ENCODE data around the gene NOTCH1. TPM values are rescaled to one million over a fixed set of nuclear protein-coding genes. Genes with fewer than 3 reads are reported as not detected.

The NOTCH1 gene
- total and polyA plus RNA-seq, 2 of the 4 experiments (the other 2 are of a cell fraction): 1.8 to 6.0 TPM

GRCh38 chr9:136562746-136563495 is 17.1 kb upstream of the NOTCH1 start:
- DNase-seq (no peak), ATAC-seq (ENCODE audit: low read depth) (no peak)
- intact Hi-C loops (cut with micrococcal nuclease) (no loop called here), in situ Hi-C loops (cut with MboI; ENCODE audit: low sequenced_read_pairs) (no loop called here), dilution Hi-C loops (cut with HindIII; ENCODE audit: low sequenced_read_pairs, unreplicated experiment) (no loop called here)
- Histone ChIP-seq H3K18ac (ENCODE audit: low read depth, low read length) (no peak overlapping the region), H3K9ac (ENCODE audit: low read depth, low read length) (no peak overlapping the region), H3K27me3 (ENCODE audit: control insufficient read depth, insufficient read depth, low read length) (no peaks in the 10 kb centered on the region), H4K20me1 (ENCODE audit: insufficient read depth, low read length) (no peaks in the 10 kb centered on the region), H3K56ac (ENCODE audit: extremely low read depth, insufficient read depth, low read length) (no peak overlapping the region), H3K79me1 (ENCODE audit: low read depth in 1 of 2, low read length in 2 of 2) (no peaks in the 10 kb centered on the region), H3K14ac (replicated peaks; ENCODE audit: low read depth, low read length) (no peak overlapping the region), H2AK9ac (replicated peaks; ENCODE audit: low read depth, low read length, poor library complexity) (peak overlapping the region; percentile 72), H3K4me2 (ENCODE audit: low read depth, low read length) (no peak overlapping the region), H2BK5ac (ENCODE audit: low read depth, low read length, poor library complexity, severe bottlenecking) (no peak overlapping the region), H4K8ac (ENCODE audit: low read depth in 2 of 2, low read length in 2 of 2) (no peak overlapping the region), H2AFZ (replicated peaks; ENCODE audit: low read length, poor library complexity) (peak overlapping the region; percentile 51), H2BK120ac (ENCODE audit: low read depth, low read length) (no peak overlapping the region), H3K36me3 (ENCODE audit: control insufficient read depth, insufficient read depth, low read length) (no peaks in the 10 kb centered on the region), H3K4me3 (ENCODE audit: insufficient read depth, low read depth, low read length) (no peak overlapping the region), H3K23ac (ENCODE audit: low read depth, low read length) (no peak overlapping the region), H3K4me1 (ENCODE audit: control insufficient read depth, insufficient read depth, low read length) (peaks cover 14% of the 10 kb centered on the region), H3K27ac (ENCODE audit: insufficient read depth, low read length) (no peak overlapping the region), H3K4ac (ENCODE audit: low read depth, low read length) (no peak overlapping the region), H2BK15ac (ENCODE audit: low read depth, low read length) (no peak overlapping the region), H2BK20ac (ENCODE audit: low read depth, low read length) (no peak overlapping the region), H3K9me3 (ENCODE audit: control insufficient read depth, insufficient read depth, low read length) (peaks cover 7% of the 10 kb centered on the region; the same call in 1 of the 2 replicates), H2AK5ac (ENCODE audit: low read depth, low read length) (peak overlapping the region; percentile 9; the same call in 1 of the 2 replicates), H4K91ac (ENCODE audit: insufficient read depth, low read depth, low read length) (no peak overlapping the region), H3K9me1 (ENCODE audit: insufficient read depth, low read length) (peaks cover 16% of the 10 kb centered on the region), H4K5ac (ENCODE audit: low read depth, low read length) (no peak overlapping the region)
- ChIA-PET CTCF (no interaction called here), POLR2A (ENCODE audit: unreplicated experiment) (interaction anchor here (0.5 to 0.6 kb wide), 2 partner anchors 11 kb away, joined by 3 to 20 read pairs; no protein-coding TSS in a partner anchor)
- 84% methylated on average over 14 of the region's 24 CpGs; no CpG with 5 or more reads in 1 of the 2 experiments for WGBS, 2 experiments (ENCODE audit: extremely low coverage in 2 of 2, insufficient read length in 1 of 2)
- no peak for TF ChIP-seq CEBPB (IDR thresholded peaks at IDR 0.05; ENCODE audit: low read depth, low read length)
- no peak for TF ChIP-seq SMC3 (IDR thresholded peaks at IDR 0.05; ENCODE audit: low read depth, low read length)
- no peak for TF ChIP-seq MXI1 (IDR thresholded peaks at IDR 0.05; ENCODE audit: borderline replicate concordance, low read depth, low read length)
- TF ChIP-seq ELK1 (IDR thresholded peaks at IDR 0.05; ENCODE audit: borderline replicate concordance, low read depth, low read length): no peak
- no peak for TF ChIP-seq FOS (IDR thresholded peaks at IDR 0.05; ENCODE audit: low read depth, low read length)
- TF ChIP-seq RAD21 (IDR thresholded peaks at IDR 0.05; ENCODE audit: low read length): no peak
- no peak for TF ChIP-seq CTCF (conservative IDR thresholded peaks at IDR 0.05; ENCODE audit: low read depth, low read length)
- no peak for TF ChIP-seq RCOR1 (IDR thresholded peaks at IDR 0.05; ENCODE audit: insufficient replicate concordance, low read length)
- no peak for TF ChIP-seq MAFK (IDR thresholded peaks at IDR 0.05; ENCODE audit: low read depth, low read length)
- no peak for TF ChIP-seq MAZ (IDR thresholded peaks at IDR 0.05; ENCODE audit: borderline replicate concordance, low read depth, low read length)
- BruUV-seq (replicated peaks): no TSS peak

All from IMR-90 (cell line).